Measurements from ENCODE around the gene GLB1L2.

GRCh38 chr11:134289167-134289566, 42.6 kb upstream of the GLB1L2 start:
- TF ChIP-seq POLR2A (IDR thresholded peaks at IDR 0.05) (no peak), CTCF (IDR thresholded peaks at IDR 0.05 in 8 of 11, conservative IDR thresholded peaks at IDR 0.05 in 3 of 11) (no peak)

Measured in spleen (tissue), 7 donors.